ENCODE results near the gene CLOCK.

- TF ChIP-seq, protein P1, sequence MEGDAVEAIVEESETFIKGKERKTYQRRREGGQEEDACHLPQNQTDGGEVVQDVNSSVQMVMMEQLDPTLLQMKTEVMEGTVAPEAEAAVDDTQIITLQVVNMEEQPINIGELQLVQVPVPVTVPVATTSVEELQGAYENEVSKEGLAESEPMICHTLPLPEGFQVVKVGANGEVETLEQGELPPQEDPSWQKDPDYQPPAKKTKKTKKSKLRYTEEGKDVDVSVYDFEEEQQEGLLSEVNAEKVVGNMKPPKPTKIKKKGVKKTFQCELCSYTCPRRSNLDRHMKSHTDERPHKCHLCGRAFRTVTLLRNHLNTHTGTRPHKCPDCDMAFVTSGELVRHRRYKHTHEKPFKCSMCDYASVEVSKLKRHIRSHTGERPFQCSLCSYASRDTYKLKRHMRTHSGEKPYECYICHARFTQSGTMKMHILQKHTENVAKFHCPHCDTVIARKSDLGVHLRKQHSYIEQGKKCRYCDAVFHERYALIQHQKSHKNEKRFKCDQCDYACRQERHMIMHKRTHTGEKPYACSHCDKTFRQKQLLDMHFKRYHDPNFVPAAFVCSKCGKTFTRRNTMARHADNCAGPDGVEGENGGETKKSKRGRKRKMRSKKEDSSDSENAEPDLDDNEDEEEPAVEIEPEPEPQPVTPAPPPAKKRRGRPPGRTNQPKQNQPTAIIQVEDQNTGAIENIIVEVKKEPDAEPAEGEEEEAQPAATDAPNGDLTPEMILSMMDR (IDR thresholded peaks at IDR 0.05 in 4 of 5, conservative IDR thresholded peaks at IDR 0.05 in 1 of 5) = no peak
- no peak for TF ChIP-seq POLR2A (IDR thresholded peaks at IDR 0.05)
These were observed 6.4 kb downstream of the CLOCK start for GRCh38 chr4:55540271-55540670.
